ENCODE results near the gene RABIF.
"Not testable (repeated sequence)": the region's sequence is repeated elsewhere in the genome, so short reads cannot be mapped to it uniquely, and the experiment has no call there.

Gene RABIF

DNA sequence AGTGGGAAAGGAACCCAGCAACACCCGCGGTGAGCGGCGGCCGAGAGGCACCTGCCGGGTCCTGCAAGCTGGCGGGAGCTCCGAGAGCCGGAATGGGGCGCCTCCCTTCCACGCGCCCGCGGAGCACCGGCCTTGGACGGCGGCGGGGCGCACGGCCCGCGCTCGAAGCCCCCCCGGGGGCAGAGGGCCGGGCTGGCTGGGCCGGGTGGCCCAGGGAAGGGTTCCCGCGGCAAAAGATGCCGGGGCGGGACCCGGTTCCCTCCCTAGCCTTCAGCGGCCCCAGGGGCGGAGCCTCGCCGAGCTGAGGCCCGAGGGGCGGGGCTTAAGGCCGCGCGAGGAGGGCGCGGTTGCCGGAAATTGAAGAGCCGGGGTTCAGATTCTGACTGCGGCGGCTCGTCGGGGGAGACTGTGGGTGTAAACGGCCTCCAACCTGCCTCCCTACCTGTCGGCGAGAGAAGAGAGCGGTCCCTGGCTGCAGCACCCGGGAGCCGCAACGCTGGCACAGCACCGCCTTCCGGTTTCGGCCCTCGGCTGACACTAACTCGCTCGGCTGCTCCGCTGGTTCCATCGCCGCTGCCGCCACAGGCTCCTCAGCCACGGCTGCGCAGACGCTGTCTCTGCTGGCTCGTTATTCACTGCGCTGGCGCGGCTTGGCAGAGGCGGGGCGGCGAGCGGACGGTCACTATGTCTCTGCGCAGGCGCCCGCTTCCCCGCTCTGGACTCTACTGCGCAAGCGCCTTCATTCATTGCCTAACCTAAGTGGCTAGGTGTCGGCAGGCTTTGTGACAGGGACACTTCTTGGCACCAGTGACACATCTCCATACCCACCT, at the start of gene RABIF:
RABIF (minus strand) TSS at position 619 of the 830 bp plus-strand sequence; CDS start at position 568, 51 bp downstream.
- Histone ChIP-seq H3K79me2 (ENCODE audit: insufficient read depth, low read depth) (peaks cover 36% of the 10 kb centered on the region), H3K4me2 (peak within 1 kb of the TSS; percentile 93), H3K36me3 (ENCODE audit: insufficient read depth) (no peaks in the 10 kb centered on the region), H4K20me1 (ENCODE audit: insufficient read depth) (no peaks in the 10 kb centered on the region), H3K9ac (peak within 1 kb of the TSS; percentile 73), H3K27ac (peak within 1 kb of the TSS; percentile 88), H2AFZ (ENCODE audit: low read depth) (peak within 1 kb of the TSS; percentile 58), H3K4me1 (ENCODE audit: low read depth, poor library complexity, severe bottlenecking) (peaks cover 33% of the 10 kb centered on the region), H3K4me3 (IDR thresholded peaks at IDR 0.05; ENCODE audit: insufficient read depth, low read depth, low read length) (peak within 1 kb of the TSS; percentile 68), H3K27me3 (ENCODE audit: insufficient read depth, low read depth) (no peaks in the 10 kb centered on the region)
- TF ChIP-seq, protein P1, sequence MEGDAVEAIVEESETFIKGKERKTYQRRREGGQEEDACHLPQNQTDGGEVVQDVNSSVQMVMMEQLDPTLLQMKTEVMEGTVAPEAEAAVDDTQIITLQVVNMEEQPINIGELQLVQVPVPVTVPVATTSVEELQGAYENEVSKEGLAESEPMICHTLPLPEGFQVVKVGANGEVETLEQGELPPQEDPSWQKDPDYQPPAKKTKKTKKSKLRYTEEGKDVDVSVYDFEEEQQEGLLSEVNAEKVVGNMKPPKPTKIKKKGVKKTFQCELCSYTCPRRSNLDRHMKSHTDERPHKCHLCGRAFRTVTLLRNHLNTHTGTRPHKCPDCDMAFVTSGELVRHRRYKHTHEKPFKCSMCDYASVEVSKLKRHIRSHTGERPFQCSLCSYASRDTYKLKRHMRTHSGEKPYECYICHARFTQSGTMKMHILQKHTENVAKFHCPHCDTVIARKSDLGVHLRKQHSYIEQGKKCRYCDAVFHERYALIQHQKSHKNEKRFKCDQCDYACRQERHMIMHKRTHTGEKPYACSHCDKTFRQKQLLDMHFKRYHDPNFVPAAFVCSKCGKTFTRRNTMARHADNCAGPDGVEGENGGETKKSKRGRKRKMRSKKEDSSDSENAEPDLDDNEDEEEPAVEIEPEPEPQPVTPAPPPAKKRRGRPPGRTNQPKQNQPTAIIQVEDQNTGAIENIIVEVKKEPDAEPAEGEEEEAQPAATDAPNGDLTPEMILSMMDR (conservative IDR thresholded peaks at IDR 0.05; ENCODE audit: low read depth, low read length) = no peak

DNA sequence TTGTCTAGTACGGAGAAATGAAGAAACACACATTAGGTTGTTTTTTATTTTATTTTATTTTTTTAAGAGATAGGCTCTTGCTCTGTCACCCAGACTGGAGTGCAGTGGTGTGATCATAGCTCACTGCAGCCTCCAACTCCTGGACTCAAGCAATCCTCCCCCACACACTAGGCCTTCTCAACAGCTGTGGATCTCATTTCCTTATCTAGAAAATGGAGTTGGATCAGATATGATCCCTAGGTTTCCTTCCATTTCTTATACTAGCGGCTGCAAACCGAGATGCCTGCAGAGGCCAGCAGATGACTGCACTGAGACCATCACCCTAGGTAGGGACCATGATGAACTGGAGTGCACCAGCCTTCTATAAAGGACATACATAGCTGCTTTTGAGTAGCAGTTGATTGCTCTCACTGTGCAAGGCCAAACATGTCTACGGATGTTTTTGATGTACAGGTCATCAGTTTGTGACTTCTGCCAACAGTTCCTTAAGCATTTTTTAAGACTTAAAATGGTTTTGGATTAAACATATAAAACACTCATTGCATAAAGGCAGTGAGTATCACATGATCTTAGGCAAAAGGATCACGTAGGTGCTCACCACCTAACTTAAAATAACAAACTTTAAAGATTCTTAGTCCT, 49.5 kb upstream of the RABIF start:
- Histone ChIP-seq H3K79me2 (ENCODE audit: insufficient read depth, low read depth) (no peaks in the 10 kb centered on the region), H3K36me3 (ENCODE audit: insufficient read depth) (no peaks in the 10 kb centered on the region; the same call in 1 of the 2 replicates), H3K4me3 (IDR thresholded peaks at IDR 0.05; ENCODE audit: insufficient read depth, low read depth, low read length) (no peak overlapping the region), H3K27me3 (ENCODE audit: insufficient read depth, low read depth) (no peaks in the 10 kb centered on the region), H3K4me1 (ENCODE audit: low read depth, poor library complexity, severe bottlenecking) (no peaks in the 10 kb centered on the region), H3K9ac (no peak overlapping the region), H4K20me1 (ENCODE audit: insufficient read depth) (no peaks in the 10 kb centered on the region), H2AFZ (ENCODE audit: low read depth) (no peak overlapping the region), H3K27ac (no peak overlapping the region), H3K4me2 (no peak overlapping the region)
- TF ChIP-seq, protein P1 (conservative IDR thresholded peaks at IDR 0.05; ENCODE audit: low read depth, low read length) = no peak

DNA sequence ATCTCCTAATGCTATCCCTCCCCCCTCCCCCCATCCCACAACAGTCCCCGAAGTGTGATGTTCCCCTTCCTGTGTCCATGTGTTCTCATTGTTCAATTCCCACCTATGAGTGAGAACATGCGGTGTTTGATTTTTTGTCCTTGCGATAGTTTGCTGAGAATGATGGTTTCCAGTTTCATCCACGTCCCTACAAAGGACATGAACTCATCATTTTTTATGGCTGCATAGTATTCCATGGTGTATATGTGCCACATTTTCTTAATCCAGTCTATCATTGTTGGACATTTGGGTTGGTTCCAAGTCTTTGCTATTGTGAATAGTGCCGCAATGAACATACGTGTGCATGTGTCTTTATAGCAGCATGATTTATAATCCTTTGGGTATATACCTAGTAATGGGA, 47.5 kb upstream of the RABIF start:
- H3K4me1 ChIP-seq (ENCODE audit: low read depth, poor library complexity, severe bottlenecking); H3K79me2 ChIP-seq (ENCODE audit: insufficient read depth, low read depth); H3K9ac ChIP-seq; H3K4me2 ChIP-seq; H3K27ac ChIP-seq; H3K4me3 ChIP-seq (IDR thresholded peaks at IDR 0.05; ENCODE audit: insufficient read depth, low read depth, low read length); H4K20me1 ChIP-seq (ENCODE audit: insufficient read depth); H3K27me3 ChIP-seq (ENCODE audit: insufficient read depth, low read depth); H2AFZ ChIP-seq (ENCODE audit: low read depth); H3K36me3 ChIP-seq (ENCODE audit: insufficient read depth): not testable (repeated sequence)

DNA sequence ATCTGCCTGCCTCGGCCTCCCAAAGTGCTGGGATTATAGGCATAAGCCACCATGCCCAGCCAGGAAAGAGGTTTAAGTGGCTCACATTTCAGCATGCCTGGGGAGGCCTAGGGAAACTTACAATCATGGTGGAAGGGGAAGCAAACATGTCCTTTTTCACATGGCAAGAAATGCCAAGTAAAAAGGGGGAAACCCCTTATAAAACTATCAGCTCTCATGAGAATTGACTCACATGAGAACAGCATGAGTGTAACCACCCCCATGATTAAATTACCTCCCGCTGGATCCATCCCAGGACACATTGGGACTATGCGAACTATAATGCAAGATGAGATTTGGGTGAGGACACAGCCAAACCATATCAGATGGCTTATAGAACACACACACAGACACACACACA, 46.9 kb upstream of the RABIF start:
- Histone ChIP-seq H3K36me3 (ENCODE audit: insufficient read depth) (no peaks in the 10 kb centered on the region), H3K4me2 (no peak overlapping the region)
- TF ChIP-seq, protein P1 (conservative IDR thresholded peaks at IDR 0.05; ENCODE audit: low read depth, low read length) = no peak

DNA sequence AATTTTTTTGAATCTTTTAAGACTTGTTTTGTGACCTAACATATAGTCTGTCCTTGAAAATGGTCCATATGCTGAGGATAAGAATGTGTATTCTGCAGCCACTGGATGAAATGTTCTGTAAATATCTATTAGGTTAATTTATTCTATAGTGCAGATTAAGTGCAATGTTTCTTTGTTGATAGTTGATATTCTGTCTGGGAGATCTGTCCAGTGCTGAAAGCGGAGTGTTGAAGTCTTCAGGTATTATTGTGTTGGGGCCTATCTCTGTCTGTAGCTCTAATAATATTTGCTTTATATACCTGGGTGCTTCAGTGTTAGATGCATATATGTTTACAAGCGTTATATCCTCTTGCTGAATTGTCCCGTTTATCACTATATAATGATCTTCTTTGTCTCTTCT, 45.8 kb upstream of the RABIF start:
- H3K4me2 ChIP-seq = no peak overlapping the region
- H3K4me1 ChIP-seq (ENCODE audit: low read depth, poor library complexity, severe bottlenecking) = no peaks in the 10 kb centered on the region
- no peak overlapping the region for H2AFZ ChIP-seq (ENCODE audit: low read depth)
- no peaks in the 10 kb centered on the region for H4K20me1 ChIP-seq (ENCODE audit: insufficient read depth)
- no peak overlapping the region for H3K27ac ChIP-seq
- no peaks in the 10 kb centered on the region for H3K36me3 ChIP-seq (ENCODE audit: insufficient read depth)
- no peaks in the 10 kb centered on the region for H3K27me3 ChIP-seq (ENCODE audit: insufficient read depth, low read depth)
- no peaks in the 10 kb centered on the region for H3K79me2 ChIP-seq (ENCODE audit: insufficient read depth, low read depth)
- no peak overlapping the region for H3K9ac ChIP-seq
- TF ChIP-seq, protein P1 (conservative IDR thresholded peaks at IDR 0.05; ENCODE audit: low read depth, low read length) = no peak
- H3K4me3 ChIP-seq (IDR thresholded peaks at IDR 0.05; ENCODE audit: insufficient read depth, low read depth, low read length) = no peak overlapping the region

More for the DNA sequence above, 46.9 kb upstream of the RABIF start:
- Histone ChIP-seq H3K27ac (no peak overlapping the region), H4K20me1 (ENCODE audit: insufficient read depth) (no peaks in the 10 kb centered on the region), H2AFZ (ENCODE audit: low read depth) (no peak overlapping the region), H3K79me2 (ENCODE audit: insufficient read depth, low read depth) (no peaks in the 10 kb centered on the region), H3K4me1 (ENCODE audit: low read depth, poor library complexity, severe bottlenecking) (no peaks in the 10 kb centered on the region), H3K4me3 (IDR thresholded peaks at IDR 0.05; ENCODE audit: insufficient read depth, low read depth, low read length) (no peak overlapping the region), H3K9ac (no peak overlapping the region), H3K27me3 (ENCODE audit: insufficient read depth, low read depth) (no peaks in the 10 kb centered on the region)

Measured in KMS-11 (cell line).